Embryonic facial prominence (tissue), 1 donor: ENCODE results near the gene PRKCH.
"Not testable (repeated sequence)": the region's sequence is repeated elsewhere in the genome, so short reads cannot be mapped to it uniquely, and the experiment has no call there.

Experiments
- DNase-seq: peaks from one replicate; pipeline ENCODE4 v3.0.0-alpha.2; 2016; ENCODE audit errors: extremely low spot score

The PRKCH gene

GRCh38 chr14:61394542-61394941, 73.2 kb downstream of the PRKCH start:
- DNase-seq, result no peak

GRCh38 chr14:61395115-61395725, 73.8 kb downstream of the PRKCH start:
- DNase-seq, result no peak

- no peak for DNase-seq
Measured at GRCh38 chr14:61396279-61396678, 74.9 kb downstream of the PRKCH start.

- no peak for DNase-seq
Measured at GRCh38 chr14:61396694-61397093, 75.3 kb downstream of the PRKCH start.

GRCh38 chr14:61397615-61398014, 76.2 kb downstream of the PRKCH start:
- DNase-seq, result no peak

GRCh38 chr14:61398221-61398620, 76.8 kb downstream of the PRKCH start:
- no peak for DNase-seq

GRCh38 chr14:61399365-61399764, 78.0 kb downstream of the PRKCH start:
- no peak for DNase-seq

GRCh38 chr14:61401461-61401860, 80.1 kb downstream of the PRKCH start:
- no peak for DNase-seq

GRCh38 chr14:61403411-61403810, 82.0 kb downstream of the PRKCH start:
- no peak for DNase-seq

GRCh38 chr14:61404637-61405036, 83.3 kb downstream of the PRKCH start:
- DNase-seq, result no peak

- DNase-seq, result no peak
Measured at GRCh38 chr14:61406198-61406597, 84.8 kb downstream of the PRKCH start.

GRCh38 chr14:61406675-61407074, 85.3 kb downstream of the PRKCH start:
- no peak for DNase-seq

- no peak for DNase-seq
Measured at GRCh38 chr14:61408498-61408897, 87.1 kb downstream of the PRKCH start.

GRCh38 chr14:61409782-61410181, 88.4 kb downstream of the PRKCH start:
- DNase-seq, result no peak

- DNase-seq, result not testable (repeated sequence)
Measured at GRCh38 chr14:61415934-61416333, 94.6 kb downstream of the PRKCH start.

GRCh38 chr14:61416591-61416990, 95.2 kb downstream of the PRKCH start:
- no peak for DNase-seq

GRCh38 chr14:61417141-61417540, 95.8 kb downstream of the PRKCH start:
- no peak for DNase-seq

- DNase-seq, result no peak
Measured at GRCh38 chr14:61417883-61418455, 96.6 kb downstream of the PRKCH start.

- DNase-seq, result no peak
Measured at GRCh38 chr14:61418746-61419145, 97.4 kb downstream of the PRKCH start.

GRCh38 chr14:61419201-61419600, 97.8 kb downstream of the PRKCH start:
- DNase-seq, result no peak

- no peak for DNase-seq
Measured at GRCh38 chr14:61420326-61420725, 98.9 kb downstream of the PRKCH start.

- DNase-seq, result no peak
Measured at GRCh38 chr14:61421212-61421923, 100.0 kb downstream of the PRKCH start.

- no peak for DNase-seq
Measured at GRCh38 chr14:61426048-61426447, 104.7 kb downstream of the PRKCH start.
